ENCODE results near the gene IQCH. TPM values are rescaled to one million over a fixed set of nuclear protein-coding genes. Genes with fewer than 3 reads are reported as not detected.

Gene IQCH
- total RNA-seq, 4 donors from 2014 or later = 0.66 to 3.0 (median 2.0) TPM

GRCh38 chr15:67520321-67521028 is 265.9 kb downstream of the IQCH start:
- Histone ChIP-seq H3K9me3 (no peaks in the 10 kb centered on the region), H3K4me3 (peak overlapping the region; percentile 64 to 97 (median 78)), H3K27ac (peak overlapping the region; percentile 87 to 99 (median 94)), H3K4me1 (peaks cover 0 to 39% (median 13%) of the 10 kb centered on the region in 4 donors), H3K27me3 (no peaks in the 10 kb centered on the region), H3K36me3 (peaks cover 0 to 4% (median 0%) of the 10 kb centered on the region in 3 donors)
- WGBS, 2 donors = 20 to 30% methylated on average over 21 to 24 of the region's 24 CpGs
- no peak for DNase-seq (ENCODE audit: low spot score in 2 of 2)
- TF ChIP-seq EP300 (IDR thresholded peaks at IDR 0.05) (no peak), CTCF (IDR thresholded peaks at IDR 0.05) (no peak), POLR2A (IDR thresholded peaks at IDR 0.05) (no peak)

- Histone ChIP-seq H3K36me3 (peaks cover 0 to 6% (median 0%) of the 10 kb centered on the region in 3 donors), H3K4me1 (peaks cover 0 to 39% (median 13%) of the 10 kb centered on the region in 4 donors), H3K9me3 (no peaks in the 10 kb centered on the region), H3K27ac (peak within 1 kb of the TSS; percentile 87 to 99 (median 94)), H3K4me3 (peak within 1 kb of the TSS; percentile 64 to 99 (median 93)), H3K27me3 (no peaks in the 10 kb centered on the region)
- TF ChIP-seq POLR2A (IDR thresholded peaks at IDR 0.05) (peak; percentile 63 to 89), EP300 (IDR thresholded peaks at IDR 0.05) (peak in 1 of 2 donors; percentile 85), CTCF (IDR thresholded peaks at IDR 0.05) (peak in 2 of 5 experiments; percentile 21 to 31)
- DNase-seq (ENCODE audit: low spot score in 2 of 2) = peak; percentile 64 to 65
- WGBS, 2 donors = 0 to 1% methylated on average over 34 to 71 of the region's 94 CpGs
Measured at GRCh38 chr15:67521029-67521782, 266.6 kb downstream of the IQCH start, which contains the start of gene C15orf61. TSS of gene C15orf61 (plus strand) at chr15:67521131. CDS start at chr15:67521249, 118 bp downstream.

GRCh38 chr15:67521783-67522568 is 267.4 kb downstream of the IQCH start:
- H3K4me3 ChIP-seq = peak overlapping the region; percentile 64 to 99 (median 93)
- TF ChIP-seq POLR2A (IDR thresholded peaks at IDR 0.05) (no peak), CTCF (IDR thresholded peaks at IDR 0.05) (no peak), EP300 (IDR thresholded peaks at IDR 0.05) (no peak)
- H3K27ac ChIP-seq = peak overlapping the region; percentile 87 to 99 (median 94)
- H3K36me3 ChIP-seq = peaks cover 0 to 6% (median 0%) of the 10 kb centered on the region in 3 donors
- DNase-seq (ENCODE audit: low spot score in 2 of 2) = no peak
- H3K4me1 ChIP-seq = peaks cover 0 to 39% (median 13%) of the 10 kb centered on the region in 4 donors
- no peaks in the 10 kb centered on the region for H3K9me3 ChIP-seq
- no peaks in the 10 kb centered on the region for H3K27me3 ChIP-seq
- WGBS, 2 donors = 2% methylated on average over 23 of the region's 23 CpGs

GRCh38 chr15:67523330-67523729 is 268.7 kb downstream of the IQCH start:
- peak overlapping the region in 1 of 4 donors; percentile 89 for H3K4me3 ChIP-seq
- H3K27me3 ChIP-seq = no peaks in the 10 kb centered on the region
- peaks cover 0 to 12% (median 0%) of the 10 kb centered on the region in 3 donors for H3K36me3 ChIP-seq
- no peak for DNase-seq (ENCODE audit: low spot score in 2 of 2)
- TF ChIP-seq CTCF (IDR thresholded peaks at IDR 0.05) (no peak), POLR2A (IDR thresholded peaks at IDR 0.05) (no peak), EP300 (IDR thresholded peaks at IDR 0.05) (no peak)
- H3K27ac ChIP-seq = peak overlapping the region in 1 of 4 donors; percentile 96
- 70 to 88% methylated on average over 1 of the region's 1 CpG for WGBS, 2 donors
- H3K4me1 ChIP-seq = peaks cover 0 to 39% (median 13%) of the 10 kb centered on the region in 4 donors
- no peaks in the 10 kb centered on the region for H3K9me3 ChIP-seq

Data from tibial nerve (tissue), 4 donors.